Astrocyte (in vitro differentiated cells and primary cell): ENCODE data around the gene TWF2. TPM values are rescaled to one million over a fixed set of nuclear protein-coding genes. Genes with fewer than 3 reads are reported as not detected.

ENCODE experiments used
- DNase-seq: peaks from one replicate; pipeline ENCODE4 v3.0.0-alpha.2; 2010; ENCODE audit warnings: low read depth
- FAIRE-seq: peaks from 2 replicates; lab custom pipeline; 2011; peaks lifted over from hg19 to GRCh38; lab: Jason Lieb, UNC
- H2AFZ ChIP-seq: 2 replicates; pipeline ENCODE4 v1.6.0; 2012; ENCODE audit warnings: low read depth, low read length, inconsistent platforms
- H3K27ac ChIP-seq: 2 replicates; pipeline ENCODE4 v1.5.1; 2011; ENCODE audit warnings: low read depth, low read length, inconsistent platforms
- H3K27me3 ChIP-seq: 2 replicates; pipeline ENCODE4 v1.6.0; 2011; ENCODE audit warnings: low read length, inconsistent platforms; ENCODE audit not compliant: insufficient read depth
- H3K36me3 ChIP-seq: 2 replicates; pipeline ENCODE4 v1.5.1; 2011; ENCODE audit warnings: low read length, inconsistent platforms; ENCODE audit not compliant: insufficient read depth
- H3K4me1 ChIP-seq: 2 replicates; pipeline ENCODE4 v1.5.1; 2011; ENCODE audit warnings: low read length, inconsistent platforms; ENCODE audit not compliant: insufficient read depth
- H3K4me2 ChIP-seq: 2 replicates; pipeline ENCODE4 v1.6.0; 2012; ENCODE audit warnings: low read length, inconsistent platforms
- H3K4me3 ChIP-seq: 2 replicates; pipeline ENCODE4 v1.5.1; 2011; ENCODE audit warnings: low read depth, mild to moderate bottlenecking, low read length, inconsistent platforms; ENCODE audit not compliant: insufficient read depth
- H3K79me2 ChIP-seq: 2 replicates; pipeline ENCODE4 v1.6.0; 2012; ENCODE audit warnings: mild to moderate bottlenecking, low read length, inconsistent platforms; ENCODE audit not compliant: insufficient read depth
- H3K9ac ChIP-seq: 2 replicates; pipeline ENCODE4 v1.6.0; 2012; ENCODE audit warnings: mild to moderate bottlenecking, low read length, inconsistent platforms
- H3K9me3 ChIP-seq: 2 replicates; pipeline ENCODE4 v1.5.1; 2012; ENCODE audit warnings: low read depth, mild to moderate bottlenecking, low read length, inconsistent platforms; ENCODE audit not compliant: insufficient read depth
- H4K20me1 ChIP-seq: 2 replicates; pipeline ENCODE4 v1.6.0; 2012; ENCODE audit warnings: low read length, inconsistent platforms; ENCODE audit not compliant: insufficient read depth
- H3K27ac Mint-ChIP-seq: one replicate; pipeline ENCODE4 v1.8.0; 2021; ENCODE audit warnings: mild to moderate bottlenecking, mixed read lengths; ENCODE audit not compliant: unreplicated experiment
- H3K27me3 Mint-ChIP-seq: one replicate; pipeline ENCODE4 v1.8.0; 2021; ENCODE audit warnings: low read depth, mixed read lengths; ENCODE audit not compliant: unreplicated experiment
- H3K36me3 Mint-ChIP-seq: one replicate; pipeline ENCODE4 v1.8.0; 2021; ENCODE audit warnings: low read depth, mixed read lengths; ENCODE audit not compliant: unreplicated experiment
- H3K4me1 Mint-ChIP-seq: one replicate; pipeline ENCODE4 v1.8.0; 2021; ENCODE audit warnings: low read depth, mixed read lengths; ENCODE audit not compliant: unreplicated experiment
- H3K4me3 Mint-ChIP-seq: one replicate; pipeline ENCODE4 v1.8.0; 2021; ENCODE audit warnings: mild to moderate bottlenecking, moderate library complexity, mixed read lengths; ENCODE audit not compliant: unreplicated experiment
- H3K9me3 Mint-ChIP-seq: one replicate; pipeline ENCODE4 v1.8.0; 2021; ENCODE audit warnings: mild to moderate bottlenecking, mixed read lengths; ENCODE audit not compliant: unreplicated experiment
- EZH2 ChIP-seq: IDR thresholded peaks from 2 replicates; pipeline ENCODE4 v1.6.1; 2012; ENCODE audit warnings: mild to moderate bottlenecking, low read length, inconsistent platforms; ENCODE audit not compliant: insufficient read depth
- total RNA-seq: library from RNA; stranded (reverse); gene quantifications from 2 replicates; pipeline ENCODE4 v1.2.1, GENCODE V29; 2021
- TF ChIP-seq, protein P1 (sequence below): IDR thresholded peaks from 2 replicates; pipeline ENCODE4 v1.5.1; 2011; ENCODE audit warnings: low read depth, mild to moderate bottlenecking, inconsistent platforms, low read length, moderate library complexity; ENCODE audit not compliant: insufficient read depth

Gene TWF2
- total RNA-seq, 1 donor from 2014 or later = 103 TPM

GRCh38 chr3:52281981-52282801 lies 43.2 kb upstream of the TWF2 start:
- H3K79me2 ChIP-seq = peaks cover 17% of the 10 kb centered on the region
- DNase-seq = no peak
- TF ChIP-seq, protein P1, sequence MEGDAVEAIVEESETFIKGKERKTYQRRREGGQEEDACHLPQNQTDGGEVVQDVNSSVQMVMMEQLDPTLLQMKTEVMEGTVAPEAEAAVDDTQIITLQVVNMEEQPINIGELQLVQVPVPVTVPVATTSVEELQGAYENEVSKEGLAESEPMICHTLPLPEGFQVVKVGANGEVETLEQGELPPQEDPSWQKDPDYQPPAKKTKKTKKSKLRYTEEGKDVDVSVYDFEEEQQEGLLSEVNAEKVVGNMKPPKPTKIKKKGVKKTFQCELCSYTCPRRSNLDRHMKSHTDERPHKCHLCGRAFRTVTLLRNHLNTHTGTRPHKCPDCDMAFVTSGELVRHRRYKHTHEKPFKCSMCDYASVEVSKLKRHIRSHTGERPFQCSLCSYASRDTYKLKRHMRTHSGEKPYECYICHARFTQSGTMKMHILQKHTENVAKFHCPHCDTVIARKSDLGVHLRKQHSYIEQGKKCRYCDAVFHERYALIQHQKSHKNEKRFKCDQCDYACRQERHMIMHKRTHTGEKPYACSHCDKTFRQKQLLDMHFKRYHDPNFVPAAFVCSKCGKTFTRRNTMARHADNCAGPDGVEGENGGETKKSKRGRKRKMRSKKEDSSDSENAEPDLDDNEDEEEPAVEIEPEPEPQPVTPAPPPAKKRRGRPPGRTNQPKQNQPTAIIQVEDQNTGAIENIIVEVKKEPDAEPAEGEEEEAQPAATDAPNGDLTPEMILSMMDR = no peak
- no peak for TF ChIP-seq EZH2
- peaks cover 10% of the 10 kb centered on the region for H4K20me1 ChIP-seq
- no peaks in the 10 kb centered on the region for H3K36me3 ChIP-seq
- no peak overlapping the region for H3K4me3 Mint-ChIP-seq
- H3K27me3 ChIP-seq = no peaks in the 10 kb centered on the region
- no peak overlapping the region for H3K4me3 ChIP-seq
- H3K9me3 Mint-ChIP-seq = no peaks in the 10 kb centered on the region
- no peak for FAIRE-seq
- H3K4me1 Mint-ChIP-seq = peaks cover 27% of the 10 kb centered on the region
- H3K4me2 ChIP-seq = no peak overlapping the region
- peaks cover 4% of the 10 kb centered on the region for H3K36me3 Mint-ChIP-seq
- no peak overlapping the region for H3K9ac ChIP-seq
- no peaks in the 10 kb centered on the region for H3K27me3 Mint-ChIP-seq
- H2AFZ ChIP-seq = no peak overlapping the region
- no peak overlapping the region for H3K27ac ChIP-seq
- peaks cover 25% of the 10 kb centered on the region for H3K4me1 ChIP-seq
- no peaks in the 10 kb centered on the region for H3K9me3 ChIP-seq
- peak overlapping the region; percentile 12 for H3K27ac Mint-ChIP-seq

DNA sequence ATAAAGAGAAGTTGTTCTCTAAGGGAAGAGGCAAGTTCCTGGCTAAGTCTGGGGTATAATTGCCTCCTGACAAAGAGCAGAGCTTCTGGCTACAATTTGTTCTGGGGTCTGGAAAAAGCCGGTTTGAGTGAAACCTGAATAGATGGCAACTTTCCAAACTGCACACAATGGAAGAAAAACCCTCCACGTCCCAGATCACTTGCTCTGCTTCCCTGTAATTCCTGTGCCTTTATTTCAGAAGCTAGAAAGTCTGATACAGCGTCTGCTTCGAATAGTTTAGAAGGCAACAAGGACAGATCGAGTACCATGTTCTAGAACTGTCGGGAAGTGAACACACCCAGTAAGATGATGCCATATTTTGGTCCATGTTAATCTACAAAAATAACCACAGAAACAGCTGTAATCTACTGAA lies 41.1 kb upstream of the TWF2 start:
- Histone ChIP-seq H3K9me3 (no peaks in the 10 kb centered on the region), H3K4me1 (peaks cover 25% of the 10 kb centered on the region), H3K27ac (no peak overlapping the region), H3K36me3 (no peaks in the 10 kb centered on the region), H3K79me2 (peaks cover 31% of the 10 kb centered on the region), H4K20me1 (peaks cover 31% of the 10 kb centered on the region), H3K9ac (peak overlapping the region; percentile 21), H3K4me3 (no peak overlapping the region), H2AFZ (peak overlapping the region; percentile 0), H3K27me3 (no peaks in the 10 kb centered on the region), H3K4me2 (peak overlapping the region; percentile 99)
- H3K9me3 Mint-ChIP-seq = no peaks in the 10 kb centered on the region
- H3K27ac Mint-ChIP-seq = no peak overlapping the region
- H3K27me3 Mint-ChIP-seq = no peaks in the 10 kb centered on the region
- peak overlapping the region; percentile 93 for H3K4me3 Mint-ChIP-seq
- H3K4me1 Mint-ChIP-seq = peaks cover 25% of the 10 kb centered on the region
- peaks cover 4% of the 10 kb centered on the region for H3K36me3 Mint-ChIP-seq
- DNase-seq (peak; percentile 52), FAIRE-seq (no peak)
- TF ChIP-seq EZH2 = no peak
- TF ChIP-seq, protein P1 = no peak

- peaks cover 25% of the 10 kb centered on the region for H3K4me1 ChIP-seq
- H2AFZ ChIP-seq = peak overlapping the region; percentile 0
- H3K4me2 ChIP-seq = peak overlapping the region; percentile 99
- H3K27ac ChIP-seq = no peak overlapping the region
- H3K4me3 Mint-ChIP-seq = peak overlapping the region; percentile 93
- peaks cover 36% of the 10 kb centered on the region for H3K79me2 ChIP-seq
- no peak for DNase-seq
- H3K4me1 Mint-ChIP-seq = peaks cover 27% of the 10 kb centered on the region
- TF ChIP-seq, protein P1 = no peak
- no peak for TF ChIP-seq EZH2
- no peaks in the 10 kb centered on the region for H3K27me3 Mint-ChIP-seq
- no peaks in the 10 kb centered on the region for H3K9me3 ChIP-seq
- H4K20me1 ChIP-seq = peaks cover 36% of the 10 kb centered on the region
- H3K9me3 Mint-ChIP-seq = no peaks in the 10 kb centered on the region
- no peak for FAIRE-seq
- H3K27ac Mint-ChIP-seq = peak overlapping the region; percentile 66
- H3K4me3 ChIP-seq = peak overlapping the region; percentile 99
- peaks cover 4% of the 10 kb centered on the region for H3K36me3 Mint-ChIP-seq
- no peaks in the 10 kb centered on the region for H3K27me3 ChIP-seq
- H3K36me3 ChIP-seq = no peaks in the 10 kb centered on the region
- H3K9ac ChIP-seq = peak overlapping the region; percentile 21
Measured at GRCh38 chr3:52279596-52279995, 40.6 kb upstream of the TWF2 start.
